GM21360 (cell line): ENCODE measurements around the gene CNOT2.

Experiments
- ATAC-seq: cut with Tn5 transposase; IDR thresholded peaks from one replicate; pipeline ENCODE4 v1.9.1; 2021; ENCODE audit warnings: mild to moderate bottlenecking, moderate library complexity; ENCODE audit not compliant: unreplicated experiment

CNOT2 gene

GRCh38 chr12:70251661-70252060, 8.4 kb downstream of the CNOT2 start:
- ATAC-seq = no peak

DNA sequence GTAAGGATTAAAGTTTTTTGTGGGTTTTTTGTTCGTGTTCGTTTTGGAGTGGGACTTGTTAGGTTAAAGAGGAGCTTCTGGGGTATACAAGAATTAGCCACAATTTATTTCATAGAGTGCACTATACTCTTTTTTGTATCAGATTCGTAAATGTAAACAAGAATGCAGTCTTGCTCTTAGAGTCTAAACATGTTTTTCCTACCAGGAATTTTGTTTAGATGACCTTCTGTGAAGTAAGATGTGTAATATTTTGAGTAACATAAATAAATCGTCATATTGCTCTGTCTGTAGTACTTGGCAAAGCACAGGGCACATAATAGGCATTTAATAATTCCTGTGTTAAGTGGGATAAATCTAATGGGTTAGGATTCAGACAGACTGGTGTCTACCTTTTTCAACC, 9.6 kb downstream of the CNOT2 start:
- ATAC-seq = no peak

DNA sequence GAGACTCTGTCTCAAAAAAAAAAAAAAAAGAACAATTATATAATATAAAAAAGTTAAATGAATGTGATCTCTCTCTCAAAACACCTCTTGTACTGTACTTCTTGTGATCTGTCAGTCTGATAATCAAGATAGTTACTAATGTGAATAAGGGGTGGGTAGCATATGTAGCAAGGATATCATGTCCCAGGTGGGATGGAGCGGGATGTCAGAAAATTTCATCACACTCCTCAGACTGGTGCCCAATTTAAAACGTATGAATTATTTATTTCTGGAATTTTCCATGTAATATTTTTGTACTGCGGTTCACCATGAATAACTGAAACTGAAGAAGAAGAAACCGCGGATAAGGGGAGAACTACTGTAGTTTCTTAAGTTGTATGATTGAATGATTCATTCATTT, 11.0 kb downstream of the CNOT2 start:
- ATAC-seq = no peak

- no peak for ATAC-seq
These were observed 11.6 kb downstream of the CNOT2 start for GRCh38 chr12:70254846-70255245.

GRCh38 chr12:70255311-70255710, 12.1 kb downstream of the CNOT2 start:
- ATAC-seq = no peak

GRCh38 chr12:70258605-70259403, 15.6 kb downstream of the CNOT2 start:
- no peak for ATAC-seq

DNA sequence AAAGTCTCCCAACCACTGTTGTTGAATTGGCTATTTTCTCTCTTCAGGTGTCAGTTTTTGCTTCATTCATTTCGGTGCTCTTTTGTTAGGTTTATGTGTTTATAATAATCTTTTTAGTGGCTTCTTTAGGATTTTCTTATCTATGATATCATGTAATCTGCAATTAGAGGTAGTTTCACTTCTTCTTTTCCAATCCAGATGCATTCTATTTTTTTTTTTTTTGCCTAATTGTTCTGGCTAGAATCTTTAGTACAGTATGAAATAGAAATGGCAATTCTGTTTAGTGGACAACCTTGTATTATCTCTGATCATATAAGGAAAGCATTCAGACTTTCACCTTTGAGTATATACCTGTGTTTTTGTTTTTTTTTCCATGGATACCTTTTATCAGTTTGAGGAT, 17.4 kb downstream of the CNOT2 start:
- no peak for ATAC-seq

DNA sequence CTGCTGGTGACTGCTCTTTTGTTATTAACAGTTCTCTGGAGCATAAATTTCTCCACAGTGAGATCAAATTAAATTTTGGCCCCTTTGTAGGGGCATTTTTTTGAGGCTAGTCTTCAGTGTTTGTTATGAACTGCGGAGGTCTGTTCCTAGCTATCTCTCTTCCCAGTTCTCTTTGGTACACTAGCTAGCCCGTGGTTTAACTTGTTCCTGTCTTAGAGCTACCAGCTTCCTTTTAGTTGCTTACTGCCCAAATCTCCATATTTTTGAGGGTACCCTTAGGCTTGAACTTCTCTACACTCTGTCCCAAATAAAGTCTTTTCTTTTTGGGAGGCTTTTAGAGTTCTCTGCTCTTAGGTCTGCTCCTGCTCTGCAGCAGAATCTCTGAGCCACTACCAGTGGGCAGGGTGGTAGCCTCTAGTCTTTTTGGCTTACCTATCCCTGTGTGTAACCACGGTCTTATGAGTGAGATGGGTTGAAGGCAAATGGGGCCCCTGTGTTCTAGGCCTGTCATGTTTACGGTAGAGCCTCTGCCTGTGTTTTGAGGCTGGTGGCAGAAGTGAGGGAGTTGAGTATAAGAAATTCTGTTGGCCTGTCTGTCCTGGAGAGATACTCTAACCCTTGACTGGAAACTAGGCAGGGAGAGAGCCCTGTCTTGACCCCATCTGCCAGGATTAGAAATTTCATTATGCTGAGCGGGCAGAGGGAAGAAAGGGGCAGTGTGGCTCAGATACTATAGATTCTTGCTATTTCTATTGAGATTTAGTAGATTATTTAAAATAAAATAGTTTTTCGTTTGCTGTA, 21.0 kb downstream of the CNOT2 start:
- no peak for ATAC-seq

DNA sequence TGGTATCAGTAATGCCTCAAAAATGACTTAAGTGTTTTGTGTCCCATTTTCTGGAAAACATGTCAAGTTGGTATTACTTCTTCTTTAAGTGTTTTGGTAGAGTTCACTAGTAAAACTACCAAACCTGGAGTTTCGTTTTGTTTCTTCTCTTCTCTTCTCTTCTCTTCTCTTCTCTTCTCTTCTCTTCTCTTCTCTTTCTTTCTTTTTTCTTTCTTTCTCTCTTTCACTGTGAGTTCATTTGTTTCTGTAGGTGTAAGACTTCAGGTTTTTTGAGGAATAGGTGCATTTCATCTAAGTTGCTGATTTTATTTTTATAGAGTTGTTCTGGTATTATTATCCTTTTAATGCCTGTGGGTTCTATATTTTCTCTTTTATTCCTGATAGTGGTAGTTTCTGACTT, 21.9 kb downstream of the CNOT2 start:
- no peak for ATAC-seq

DNA sequence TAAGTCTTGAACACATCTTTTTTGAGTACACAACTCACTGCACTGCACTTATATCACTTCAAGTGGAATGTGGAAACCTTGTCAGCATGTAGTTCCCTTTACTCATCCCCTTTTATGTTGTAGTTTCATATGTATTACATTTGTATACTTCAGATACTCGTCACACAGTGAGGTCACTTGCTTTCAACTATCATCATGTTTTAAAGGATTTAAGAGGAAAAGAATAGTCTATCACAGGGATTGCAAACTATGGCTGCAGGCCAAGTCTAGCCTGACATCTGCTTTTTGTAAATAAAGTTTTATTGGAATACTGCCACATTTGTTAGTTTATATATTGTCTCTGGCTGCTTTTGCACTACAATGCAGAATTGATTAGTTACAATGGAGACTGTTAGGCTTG, 24.3 kb downstream of the CNOT2 start:
- no peak for ATAC-seq

DNA sequence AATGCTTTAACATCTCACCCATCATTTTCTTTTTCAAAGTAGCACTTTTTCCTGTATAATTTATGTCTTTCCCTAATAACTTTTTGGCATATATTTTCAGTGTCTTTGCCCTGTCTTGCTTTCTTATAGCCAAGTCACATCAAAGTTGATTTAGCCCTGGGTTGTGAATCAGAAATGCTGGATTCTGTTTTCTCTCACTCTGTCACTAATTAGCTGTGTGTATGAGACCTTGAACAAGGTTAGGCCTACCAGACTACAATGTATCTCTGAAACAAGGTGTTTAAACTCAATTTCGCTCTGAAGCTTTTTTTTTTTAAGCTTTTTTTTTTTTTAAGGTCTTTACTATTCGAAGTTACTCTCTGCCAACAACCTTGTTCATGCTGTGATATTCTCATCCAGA, 25.7 kb downstream of the CNOT2 start:
- no peak for ATAC-seq

GRCh38 chr12:70270108-70270507, 26.9 kb downstream of the CNOT2 start:
- no peak for ATAC-seq

DNA sequence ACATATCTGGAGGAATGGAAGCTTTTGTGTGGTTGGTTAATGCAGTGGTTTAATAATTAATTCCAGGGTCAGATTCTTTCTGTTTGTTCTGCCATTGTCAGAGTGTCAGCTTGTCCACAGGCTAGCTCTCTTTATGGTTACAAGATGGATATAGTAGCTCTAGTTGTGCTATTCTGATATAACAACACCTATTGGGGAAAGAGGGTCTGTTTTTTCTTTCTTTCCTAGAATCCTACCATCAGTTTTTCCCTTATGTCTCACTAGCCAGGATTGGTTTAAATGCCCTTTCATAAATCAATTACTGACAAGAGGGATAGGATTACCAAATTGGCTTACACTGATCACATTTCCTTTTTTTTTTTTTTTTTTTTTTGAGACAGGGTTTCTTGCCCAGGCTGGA, 27.8 kb downstream of the CNOT2 start:
- no peak for ATAC-seq

GRCh38 chr12:70272510-70272909, 29.3 kb downstream of the CNOT2 start:
- ATAC-seq = no peak

DNA sequence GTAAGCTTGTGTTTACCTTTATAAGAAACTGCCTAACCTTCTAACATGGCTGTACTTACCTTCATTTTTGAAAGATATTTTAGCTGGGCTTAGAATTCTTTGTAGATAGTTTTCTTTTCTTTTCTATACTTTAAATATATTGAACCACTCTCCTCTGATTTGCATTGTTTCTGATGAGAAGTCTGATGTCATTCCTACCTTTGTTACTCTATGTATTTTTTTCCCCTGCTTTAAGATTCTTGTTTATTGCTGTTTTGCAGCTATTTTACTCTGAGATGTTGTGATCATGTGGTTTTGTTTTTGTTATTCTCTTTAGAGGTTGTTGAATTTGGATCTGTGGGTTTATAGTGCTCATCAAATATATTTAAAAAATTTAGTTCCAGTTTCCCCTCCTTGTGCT, 31.8 kb downstream of the CNOT2 start:
- ATAC-seq = no peak

DNA sequence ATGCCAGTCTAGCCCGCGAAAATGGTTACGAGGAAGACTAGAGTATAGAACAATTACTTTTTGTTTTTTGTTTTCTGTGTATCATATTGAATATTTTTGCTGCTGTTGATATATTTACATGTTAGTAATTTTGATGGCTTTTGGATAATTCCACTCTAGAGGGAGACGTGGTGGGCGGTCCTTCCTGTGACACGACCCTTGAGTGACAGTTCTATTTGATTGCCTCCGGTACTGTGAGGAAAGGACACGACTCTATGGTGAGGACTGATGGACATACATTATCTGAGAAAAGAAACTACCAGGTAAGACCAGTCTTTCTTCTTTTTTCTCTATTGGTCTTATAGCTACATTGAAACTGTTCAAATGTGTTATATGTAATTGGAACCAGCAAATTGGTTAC, 34.7 kb downstream of the CNOT2 start:
- ATAC-seq = no peak

GRCh38 chr12:70278945-70279344, 35.7 kb downstream of the CNOT2 start:
- no peak for ATAC-seq

DNA sequence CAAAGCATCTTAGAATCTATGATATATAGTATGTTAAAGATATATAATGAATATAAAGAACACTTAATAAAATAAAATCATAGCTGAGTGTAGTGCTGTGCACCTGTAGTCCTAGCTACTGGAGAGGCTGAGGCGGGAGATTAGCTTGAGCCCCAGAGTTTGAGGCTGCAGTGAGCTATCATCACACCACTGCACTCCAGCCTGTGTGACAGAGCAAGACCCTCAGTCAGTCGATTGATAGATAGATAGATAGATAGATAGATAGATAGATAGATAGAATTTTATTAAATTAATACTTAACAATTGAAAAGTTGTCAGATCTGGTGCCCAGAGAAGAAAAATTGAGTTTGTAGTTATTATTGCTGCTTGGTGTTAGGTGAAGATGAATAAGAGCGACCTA, 40.0 kb downstream of the CNOT2 start:
- ATAC-seq = no peak

- ATAC-seq = no peak
These were observed 45.6 kb downstream of the CNOT2 start for GRCh38 chr12:70288817-70289216.

DNA sequence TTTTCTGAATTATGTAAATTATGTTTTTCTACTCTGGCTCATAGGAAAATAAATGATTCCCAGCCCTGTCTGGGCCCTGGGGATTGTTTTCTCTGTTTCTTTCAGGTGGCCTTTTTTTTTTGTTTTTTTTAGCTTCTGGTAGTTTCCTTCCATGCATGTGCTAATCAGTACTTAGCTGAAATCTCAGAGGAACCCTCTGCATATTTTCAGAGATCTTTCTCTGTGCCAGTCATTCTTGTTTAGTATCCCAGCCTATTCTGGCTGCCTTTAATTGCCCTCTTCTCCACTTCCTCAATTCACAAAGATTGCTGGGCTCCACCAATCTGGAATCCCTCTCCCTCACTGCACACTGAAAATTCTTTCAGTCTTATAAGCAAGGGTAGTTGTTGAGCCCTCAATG, 46.9 kb downstream of the CNOT2 start:
- no peak for ATAC-seq

- no peak for ATAC-seq
These were observed 49.0 kb downstream of the CNOT2 start for GRCh38 chr12:70292017-70292776.
